ENCODE data around the gene ZNF180. TPM values are rescaled to one million over a fixed set of nuclear protein-coding genes. Genes with fewer than 3 reads are reported as not detected.
"Not testable (repeated sequence)": the region's sequence is repeated elsewhere in the genome, so short reads cannot be mapped to it uniquely, and the experiment has no call there.

ZNF180 gene
- total RNA-seq, 4 donors from 2014 or later = 5.9 to 24.2 (median 7.5) TPM

DNA sequence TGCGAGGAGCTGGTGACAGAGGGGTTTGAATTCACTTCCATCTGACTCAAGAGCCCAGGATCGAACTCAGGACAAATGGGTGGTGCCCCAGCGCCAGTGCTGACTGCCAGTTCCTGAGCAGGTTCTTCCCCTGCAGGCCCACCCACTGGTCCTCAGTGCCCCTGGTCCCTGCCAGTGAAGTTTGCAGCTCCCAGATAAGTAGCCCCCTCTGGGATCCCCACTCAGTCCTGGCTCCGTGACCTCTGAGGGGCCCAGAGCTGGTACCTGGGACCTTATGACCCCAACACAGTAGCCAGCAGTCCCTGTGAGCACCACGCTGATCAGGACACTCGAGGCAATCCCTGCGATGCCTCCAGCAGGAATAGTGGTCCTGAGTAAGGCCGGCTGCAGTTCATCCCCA is 40.4 kb upstream of the ZNF180 start:
- Histone ChIP-seq H3K36me3 (no peaks in the 10 kb centered on the region), H3K27me3 (peaks cover 0 to 16% (median 0%) of the 10 kb centered on the region in 4 donors), H3K9me3 (no peaks in the 10 kb centered on the region), H3K4me3 (no peak overlapping the region), H3K27ac (no peak overlapping the region), H3K4me1 (no peaks in the 10 kb centered on the region)
- TF ChIP-seq, protein P1, sequence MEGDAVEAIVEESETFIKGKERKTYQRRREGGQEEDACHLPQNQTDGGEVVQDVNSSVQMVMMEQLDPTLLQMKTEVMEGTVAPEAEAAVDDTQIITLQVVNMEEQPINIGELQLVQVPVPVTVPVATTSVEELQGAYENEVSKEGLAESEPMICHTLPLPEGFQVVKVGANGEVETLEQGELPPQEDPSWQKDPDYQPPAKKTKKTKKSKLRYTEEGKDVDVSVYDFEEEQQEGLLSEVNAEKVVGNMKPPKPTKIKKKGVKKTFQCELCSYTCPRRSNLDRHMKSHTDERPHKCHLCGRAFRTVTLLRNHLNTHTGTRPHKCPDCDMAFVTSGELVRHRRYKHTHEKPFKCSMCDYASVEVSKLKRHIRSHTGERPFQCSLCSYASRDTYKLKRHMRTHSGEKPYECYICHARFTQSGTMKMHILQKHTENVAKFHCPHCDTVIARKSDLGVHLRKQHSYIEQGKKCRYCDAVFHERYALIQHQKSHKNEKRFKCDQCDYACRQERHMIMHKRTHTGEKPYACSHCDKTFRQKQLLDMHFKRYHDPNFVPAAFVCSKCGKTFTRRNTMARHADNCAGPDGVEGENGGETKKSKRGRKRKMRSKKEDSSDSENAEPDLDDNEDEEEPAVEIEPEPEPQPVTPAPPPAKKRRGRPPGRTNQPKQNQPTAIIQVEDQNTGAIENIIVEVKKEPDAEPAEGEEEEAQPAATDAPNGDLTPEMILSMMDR (IDR thresholded peaks at IDR 0.05) = no peak
- no peak for TF ChIP-seq POLR2A (IDR thresholded peaks at IDR 0.05)
- 59 to 81% methylated on average over 4 to 6 of the region's 8 CpGs for WGBS, 2 donors
- DNase-seq = no peak
- intact Hi-C loops (cut with DNase I) = no loop called here

DNA sequence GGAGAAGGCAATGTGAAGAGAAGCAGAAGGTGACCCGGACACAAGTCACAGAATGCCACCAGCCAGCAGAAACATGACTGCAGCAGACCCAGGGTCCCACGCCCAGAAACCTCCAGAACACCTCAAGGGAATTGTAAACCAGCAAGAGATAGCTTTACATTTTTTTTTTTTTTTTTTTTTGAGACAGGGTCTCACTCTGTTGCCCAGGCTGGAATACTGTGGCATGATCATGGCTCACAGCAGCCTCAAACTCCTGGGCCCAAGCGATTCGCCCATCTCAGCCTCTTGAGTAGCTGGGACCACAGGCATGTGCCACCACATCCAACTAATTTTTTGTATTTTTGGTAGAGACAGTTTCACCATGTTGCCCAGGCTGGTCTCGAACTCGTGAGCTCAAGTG is 39.7 kb upstream of the ZNF180 start:
- Histone ChIP-seq H3K27ac (no peak overlapping the region), H3K4me1 (no peaks in the 10 kb centered on the region), H3K27me3 (peaks cover 0 to 16% (median 0%) of the 10 kb centered on the region in 4 donors), H3K9me3 (no peaks in the 10 kb centered on the region), H3K36me3 (no peaks in the 10 kb centered on the region), H3K4me3 (no peak overlapping the region)
- 71 to 77% methylated on average over 6 of the region's 6 CpGs for WGBS, 2 donors
- DNase-seq = no peak
- no peak for TF ChIP-seq POLR2A (IDR thresholded peaks at IDR 0.05)
- TF ChIP-seq, protein P1 (IDR thresholded peaks at IDR 0.05) = no peak
- intact Hi-C loops (cut with DNase I) = no loop called here

DNA sequence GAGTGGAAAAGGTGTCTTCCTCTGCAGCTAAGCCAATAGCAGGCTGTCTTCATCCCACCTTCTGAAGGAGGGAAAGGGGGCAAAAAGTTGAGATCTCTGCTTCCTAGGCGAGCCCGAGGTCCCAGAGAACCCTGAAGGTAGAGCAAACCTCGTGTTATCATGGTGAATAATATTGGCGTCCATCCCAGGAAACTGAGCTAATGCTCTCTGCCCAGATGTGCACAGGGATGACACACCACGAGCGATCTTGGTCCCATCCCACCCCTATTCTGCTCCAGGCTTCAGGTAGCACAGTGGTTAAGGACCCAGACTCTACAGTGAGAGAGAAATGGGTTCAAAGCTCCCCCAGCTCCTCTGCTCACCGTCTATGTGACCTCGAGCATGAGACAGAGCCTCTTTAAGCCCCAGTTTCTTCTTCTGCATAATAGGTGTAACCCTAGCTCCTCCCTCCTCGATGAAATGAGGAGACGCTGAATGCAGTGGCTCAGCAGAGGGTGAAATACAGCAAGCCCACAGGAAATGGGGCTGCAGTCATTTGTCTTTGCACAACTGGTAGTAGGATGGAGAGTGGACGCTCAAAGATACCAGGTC is 39.0 kb upstream of the ZNF180 start:
- no peak overlapping the region for H3K4me3 ChIP-seq
- H3K27me3 ChIP-seq = peaks cover 0 to 11% (median 0%) of the 10 kb centered on the region in 4 donors
- no peak overlapping the region for H3K27ac ChIP-seq
- TF ChIP-seq, protein P1 (IDR thresholded peaks at IDR 0.05) = no peak
- no peak for TF ChIP-seq POLR2A (IDR thresholded peaks at IDR 0.05)
- DNase-seq = no peak
- no peaks in the 10 kb centered on the region for H3K9me3 ChIP-seq
- H3K4me1 ChIP-seq = no peaks in the 10 kb centered on the region
- 54 to 65% methylated on average over 5 to 10 of the region's 11 CpGs for WGBS, 2 donors
- intact Hi-C loops (cut with DNase I) = no loop called here
- no peaks in the 10 kb centered on the region for H3K36me3 ChIP-seq

DNA sequence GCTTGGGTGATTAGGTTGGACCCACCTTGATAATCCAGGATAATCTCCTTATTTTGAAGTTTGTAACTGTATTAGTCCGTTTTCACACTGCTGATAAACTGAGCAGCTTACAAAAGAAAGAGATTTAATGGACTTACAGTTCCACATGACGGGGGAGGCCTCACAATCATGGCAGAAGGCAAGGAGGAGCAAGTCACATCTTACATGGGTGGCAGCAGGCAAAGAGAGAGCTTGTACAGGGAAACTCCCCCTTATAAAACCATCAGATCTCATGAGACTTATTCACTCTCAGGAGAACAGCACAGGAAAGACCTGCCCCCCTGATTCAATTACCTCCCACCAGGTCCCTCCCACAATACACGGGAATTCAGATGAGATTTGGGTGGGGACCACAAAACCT is 35.0 kb upstream of the ZNF180 start:
- H3K4me1 ChIP-seq; H3K36me3 ChIP-seq; intact Hi-C loops (cut with DNase I); H3K4me3 ChIP-seq; H3K9me3 ChIP-seq; DNase-seq; H3K27ac ChIP-seq: not testable (repeated sequence)
- WGBS, 2 donors = 19 to 41% methylated on average over 2 to 3 of the region's 3 CpGs
- peaks cover 0 to 25% (median 0%) of the 10 kb centered on the region in 4 donors for H3K27me3 ChIP-seq

DNA sequence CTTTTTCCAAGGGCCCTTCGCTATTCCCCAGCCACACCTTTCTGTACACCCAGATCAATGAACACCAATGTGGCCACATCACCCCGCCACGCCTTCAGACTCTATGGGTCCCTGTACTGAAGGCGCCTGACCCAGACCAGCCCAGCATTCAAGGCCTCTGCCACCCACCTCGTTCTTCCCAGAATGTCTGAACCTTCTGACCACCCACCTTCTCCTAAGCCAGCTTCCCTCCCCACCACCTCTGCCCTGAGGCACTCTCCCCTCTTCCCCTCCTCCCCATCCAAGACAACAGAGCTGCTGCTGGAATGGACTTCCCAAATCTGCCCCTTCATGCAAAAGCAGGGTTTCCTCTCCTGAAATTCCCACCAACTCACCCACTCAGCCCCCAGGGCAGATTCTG is 32.5 kb upstream of the ZNF180 start:
- no peaks in the 10 kb centered on the region for H3K36me3 ChIP-seq
- no peak overlapping the region for H3K27ac ChIP-seq
- no peak for TF ChIP-seq POLR2A (IDR thresholded peaks at IDR 0.05)
- TF ChIP-seq, protein P1 (IDR thresholded peaks at IDR 0.05) = no peak
- no peak for DNase-seq
- no peaks in the 10 kb centered on the region for H3K9me3 ChIP-seq
- WGBS, 2 donors = 75 to 78% methylated on average over 5 of the region's 5 CpGs
- intact Hi-C loops (cut with DNase I) = no loop called here
- H3K4me1 ChIP-seq = no peaks in the 10 kb centered on the region
- H3K4me3 ChIP-seq = no peak overlapping the region
- H3K27me3 ChIP-seq = peaks cover 0 to 33% (median 0%) of the 10 kb centered on the region in 4 donors

DNA sequence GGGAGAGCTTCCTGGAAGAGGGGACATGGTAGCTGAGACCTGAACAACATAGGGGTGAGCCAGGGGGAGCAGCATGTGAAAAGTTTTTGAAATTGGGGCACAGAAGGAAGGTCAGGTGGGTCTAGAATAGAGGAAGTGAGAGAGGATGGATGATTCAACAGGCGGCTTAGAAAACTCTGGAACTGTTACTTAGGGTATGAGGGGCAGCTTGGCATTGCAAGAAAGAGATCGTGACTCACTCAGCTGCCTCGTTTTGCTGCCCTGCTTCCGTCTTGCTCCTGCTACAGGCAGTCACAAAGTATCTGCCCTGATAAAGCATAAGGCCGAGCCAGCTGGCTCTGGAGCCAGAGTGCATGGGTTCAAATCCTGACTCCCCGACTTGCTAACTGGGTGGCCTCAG is 30.5 kb upstream of the ZNF180 start:
- H3K27me3 ChIP-seq = peaks cover 0 to 30% (median 0%) of the 10 kb centered on the region in 4 donors
- no peaks in the 10 kb centered on the region for H3K36me3 ChIP-seq
- intact Hi-C loops (cut with DNase I) = no loop called here
- H3K4me3 ChIP-seq = no peak overlapping the region
- DNase-seq = no peak
- H3K4me1 ChIP-seq = no peaks in the 10 kb centered on the region
- H3K9me3 ChIP-seq = no peaks in the 10 kb centered on the region
- no peak overlapping the region for H3K27ac ChIP-seq
- TF ChIP-seq POLR2A (IDR thresholded peaks at IDR 0.05) = no peak
- TF ChIP-seq, protein P1 (IDR thresholded peaks at IDR 0.05) = no peak
- WGBS, 2 donors = 56% methylated on average over 6 of the region's 6 CpGs; no CpG with 5 or more reads in 1 of the 2 donors
